ENCODE measurements around the gene CC2D1A. TPM values are rescaled to one million over a fixed set of nuclear protein-coding genes. Genes with fewer than 3 reads are reported as not detected.
"Not testable (repeated sequence)": the region's sequence is repeated elsewhere in the genome, so short reads cannot be mapped to it uniquely, and the experiment has no call there.

Gene CC2D1A
- polyA plus RNA-seq, 6 donors from 2014 or later, result 2.9 to 13.9 (median 4.3) TPM

DNA sequence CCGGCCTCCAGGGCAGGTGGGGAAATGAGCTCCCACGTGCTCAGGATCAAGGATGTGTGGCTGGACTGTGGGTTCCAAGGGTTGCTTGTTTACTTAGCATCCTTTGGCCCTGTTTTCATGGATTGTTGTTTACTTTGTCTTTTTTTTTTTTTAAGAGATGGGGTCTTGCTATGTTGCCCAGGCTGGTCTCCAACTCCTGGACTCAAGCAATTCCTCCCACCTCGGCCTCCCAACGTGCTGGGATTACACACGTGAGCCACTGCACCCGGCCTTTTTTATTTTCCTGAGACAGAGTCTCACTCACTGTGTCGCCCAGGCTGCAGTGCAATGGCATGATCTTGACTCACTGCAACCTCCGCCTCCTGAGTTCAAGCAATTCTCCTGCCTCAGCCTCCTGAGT lies 61.2 kb downstream of the CC2D1A start:
- not testable (repeated sequence) for H3K4me1 Mint-ChIP-seq; H3K36me3 Mint-ChIP-seq; H3K9me3 Mint-ChIP-seq; H3K27ac Mint-ChIP-seq; H3K27me3 Mint-ChIP-seq; DNase-seq; ATAC-seq (ENCODE audit: low read depth in 2 of 2); H3K4me3 Mint-ChIP-seq

DNA sequence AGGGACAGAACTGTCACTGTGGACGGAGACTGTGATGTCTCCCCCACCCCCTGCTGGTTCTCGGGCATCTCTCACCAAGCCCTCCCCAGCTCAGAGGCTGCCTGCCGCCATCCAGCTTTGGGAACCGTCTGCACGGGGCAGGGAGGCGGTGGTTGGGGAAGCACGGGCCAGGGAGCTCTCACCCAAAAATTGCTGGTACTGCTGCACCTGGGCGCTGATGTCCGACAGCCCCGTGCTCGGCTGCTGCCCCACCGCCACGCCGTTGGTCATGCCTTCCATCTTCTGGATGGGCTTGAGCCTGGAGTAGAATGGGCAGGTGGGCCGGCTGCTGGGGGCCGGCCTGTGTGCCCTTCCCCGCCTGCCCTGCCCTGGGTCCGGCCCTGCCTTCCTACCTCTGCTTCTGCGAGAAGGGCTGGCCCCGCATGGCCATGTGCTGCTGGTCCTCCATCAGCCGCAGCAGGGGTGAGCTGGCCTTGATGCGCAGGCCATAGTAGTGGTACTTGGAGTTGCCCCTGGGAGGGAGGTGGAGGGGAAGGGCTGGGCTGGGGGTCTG lies 62.5 kb downstream of the CC2D1A start:
- Mint-ChIP-seq H3K4me1 (no peaks in the 10 kb centered on the region), H3K4me3 (no peak overlapping the region), H3K9me3 (no peaks in the 10 kb centered on the region), H3K27me3 (no peaks in the 10 kb centered on the region), H3K27ac (no peak overlapping the region), H3K36me3 (peaks cover 0 to 5% of the 10 kb centered on the region in 2 donors)
- no peak for DNase-seq
- no peak for ATAC-seq (ENCODE audit: low read depth in 2 of 2)

DNA sequence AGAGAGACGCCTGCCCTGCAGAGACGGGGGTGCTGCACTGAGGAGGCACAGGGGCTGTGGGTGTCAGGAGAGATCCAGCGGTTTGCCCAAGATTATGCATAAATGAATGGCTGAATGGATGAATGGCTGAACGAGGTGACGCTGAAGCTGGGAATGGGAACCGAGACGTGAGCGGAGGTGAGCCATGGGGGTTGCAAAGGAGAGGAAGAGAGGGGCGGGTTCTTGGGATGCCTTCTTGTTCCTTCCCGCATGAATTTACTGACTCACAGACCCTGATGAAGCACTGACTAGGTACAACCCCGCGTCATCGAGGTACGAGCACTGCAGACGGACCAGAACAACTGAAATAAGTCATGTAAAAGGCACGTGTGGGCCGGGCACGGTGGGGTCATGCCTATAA lies 63.0 kb downstream of the CC2D1A start:
- Mint-ChIP-seq H3K27me3 (no peaks in the 10 kb centered on the region), H3K9me3 (no peaks in the 10 kb centered on the region), H3K27ac (peak overlapping the region in 1 of 6 donors; percentile 74), H3K36me3 (peaks cover 0 to 5% of the 10 kb centered on the region in 2 donors), H3K4me3 (no peak overlapping the region), H3K4me1 (peaks cover under 1 to 3% (median 2%) of the 10 kb centered on the region in 3 donors)
- DNase-seq, result no peak
- no peak for ATAC-seq (ENCODE audit: low read depth in 2 of 2)

DNA sequence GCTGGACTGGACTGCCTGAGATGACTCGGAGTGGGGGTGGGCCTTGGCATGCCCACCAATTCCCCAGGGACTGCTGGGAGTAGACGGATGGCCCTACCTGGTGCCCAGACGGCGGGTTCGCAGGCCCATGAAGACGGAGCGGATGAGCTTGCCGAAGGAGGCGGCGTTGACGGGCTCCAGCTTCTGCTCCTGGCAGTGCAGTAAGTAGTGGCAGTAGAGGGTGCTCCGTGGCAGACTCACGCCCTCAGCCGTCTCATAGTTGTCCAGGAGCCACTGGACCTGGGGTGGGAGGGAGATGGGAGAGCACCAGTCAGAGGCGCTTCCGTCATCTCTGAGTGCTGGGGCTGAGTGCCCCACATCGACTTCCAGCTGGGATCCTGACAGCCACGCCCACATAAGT lies 63.9 kb downstream of the CC2D1A start:
- DNase-seq (no peak), ATAC-seq (ENCODE audit: low read depth in 2 of 2) (no peak)
- no peak overlapping the region for H3K4me3 Mint-ChIP-seq
- H3K36me3 Mint-ChIP-seq, result peaks cover under 1 to 6% of the 10 kb centered on the region in 2 donors
- H3K4me1 Mint-ChIP-seq, result peaks cover 3 to 9% (median 8%) of the 10 kb centered on the region in 3 donors
- no peaks in the 10 kb centered on the region for H3K27me3 Mint-ChIP-seq
- H3K9me3 Mint-ChIP-seq, result no peaks in the 10 kb centered on the region
- no peak overlapping the region for H3K27ac Mint-ChIP-seq

DNA sequence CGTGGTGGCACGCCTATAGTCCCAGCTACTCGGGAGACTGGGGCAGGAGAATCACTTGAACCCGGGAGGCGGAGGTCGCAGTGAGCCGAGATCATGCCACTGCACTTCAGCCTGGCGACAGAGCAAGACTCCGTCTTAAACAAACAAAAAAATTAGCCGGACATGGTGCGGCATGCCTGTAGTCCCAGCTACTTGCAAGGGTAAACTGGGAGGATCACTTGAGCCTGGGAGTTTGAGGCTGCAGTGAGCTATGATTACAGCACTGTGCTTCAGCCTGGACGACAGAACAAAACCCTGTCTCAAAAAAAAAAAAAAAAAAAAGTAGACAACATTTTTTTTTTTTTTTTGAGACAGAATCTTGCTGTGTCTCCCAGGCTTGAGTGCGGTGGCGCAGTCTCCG lies 65.9 kb downstream of the CC2D1A start:
- not testable (repeated sequence) for H3K27me3 Mint-ChIP-seq; H3K9me3 Mint-ChIP-seq; H3K4me3 Mint-ChIP-seq; DNase-seq; ATAC-seq (ENCODE audit: low read depth in 2 of 2); H3K27ac Mint-ChIP-seq
- peaks cover 0 to 20% of the 10 kb centered on the region in 2 donors for H3K36me3 Mint-ChIP-seq
- H3K4me1 Mint-ChIP-seq, result peaks cover 11 to 19% (median 16%) of the 10 kb centered on the region in 3 donors

DNA sequence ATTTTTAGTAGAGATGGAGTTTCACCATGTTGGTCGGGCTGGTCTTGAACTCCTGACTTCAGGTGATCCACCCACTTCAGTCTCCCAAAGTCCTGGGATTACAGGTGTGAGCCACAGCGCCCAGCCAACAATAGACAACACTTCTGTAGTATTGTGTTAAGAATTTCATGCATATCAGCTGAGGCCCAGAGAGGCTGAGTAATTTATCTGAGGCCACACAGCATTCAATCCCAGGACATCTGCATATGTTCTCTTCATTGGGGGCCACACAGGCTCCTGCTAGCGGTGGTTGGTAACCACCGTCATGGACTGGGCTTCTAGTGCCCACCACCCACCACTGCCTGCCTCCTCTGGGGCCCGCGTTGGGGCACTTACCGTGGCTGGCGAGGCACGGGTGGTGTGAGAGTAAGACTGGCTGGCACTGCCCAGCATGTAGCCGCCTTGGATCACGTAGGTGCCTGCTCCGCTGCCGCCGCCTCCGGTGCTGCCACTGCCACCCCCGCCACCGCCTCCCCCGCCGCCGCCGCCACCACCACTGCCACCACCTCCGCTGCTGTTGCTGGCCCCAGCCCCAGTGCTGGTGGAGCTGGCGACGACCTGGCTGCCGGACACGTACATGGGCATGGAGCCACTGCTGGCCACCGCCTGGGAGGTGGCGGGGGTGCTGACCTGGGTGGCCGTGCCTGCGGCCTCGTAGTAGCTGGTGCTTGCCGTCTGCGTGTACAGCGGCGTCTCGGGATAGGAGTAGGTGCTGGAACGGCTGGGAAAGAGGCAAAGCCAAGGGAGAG lies 66.6 kb downstream of the CC2D1A start:
- Mint-ChIP-seq H3K9me3 (no peaks in the 10 kb centered on the region), H3K4me3 (no peak overlapping the region), H3K4me1 (peaks cover 11 to 19% (median 16%) of the 10 kb centered on the region in 3 donors), H3K27me3 (no peaks in the 10 kb centered on the region), H3K36me3 (peaks cover 0 to 20% of the 10 kb centered on the region in 2 donors), H3K27ac (no peak overlapping the region)
- DNase-seq, result no peak
- no peak for ATAC-seq (ENCODE audit: low read depth in 2 of 2)

DNA sequence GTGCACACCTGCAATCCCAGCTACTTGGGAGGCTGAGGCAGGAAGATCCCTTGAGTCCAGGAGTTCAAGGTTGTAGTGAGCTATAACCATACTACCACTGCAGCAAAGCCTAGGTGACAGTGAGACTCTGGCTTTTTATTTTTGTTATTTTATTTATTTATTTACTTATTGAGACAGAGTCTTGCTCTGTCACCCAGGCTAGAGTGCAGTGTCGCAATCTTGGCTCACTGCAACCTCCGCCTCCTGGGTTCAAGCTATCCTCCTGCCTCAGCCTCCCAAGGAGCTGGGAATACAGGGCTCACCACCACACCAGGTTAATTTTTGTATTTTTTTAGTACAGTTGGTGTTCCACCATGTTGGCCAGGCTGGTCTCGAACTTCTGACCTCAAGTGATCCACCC lies 67.5 kb downstream of the CC2D1A start:
- H3K4me3 Mint-ChIP-seq; DNase-seq; ATAC-seq (ENCODE audit: low read depth in 2 of 2); H3K9me3 Mint-ChIP-seq; H3K27me3 Mint-ChIP-seq; H3K27ac Mint-ChIP-seq: not testable (repeated sequence)
- H3K4me1 Mint-ChIP-seq, result peaks cover 11 to 27% (median 20%) of the 10 kb centered on the region in 3 donors
- H3K36me3 Mint-ChIP-seq, result peaks cover 0 to 20% of the 10 kb centered on the region in 2 donors

DNA sequence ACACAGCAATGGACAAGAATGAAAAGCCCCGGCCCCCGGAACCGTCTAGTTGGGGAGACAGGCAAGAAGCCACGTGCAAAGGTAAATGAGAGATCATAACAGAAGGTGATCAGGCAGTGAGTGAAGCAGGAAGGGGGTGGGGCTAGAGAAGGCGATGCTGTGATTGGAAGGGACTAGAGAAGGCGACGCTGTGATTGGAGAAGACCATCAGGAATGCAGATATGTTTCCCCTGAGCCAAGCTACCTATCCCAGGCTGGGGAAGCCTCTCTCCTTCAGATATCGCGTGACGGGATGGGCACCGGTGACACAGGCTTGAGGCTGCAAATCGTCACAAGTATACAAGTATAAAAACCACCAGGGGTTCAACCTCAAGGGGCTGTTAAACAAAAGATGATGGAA lies 68.1 kb downstream of the CC2D1A start:
- H3K36me3 Mint-ChIP-seq, result peaks cover 0 to 20% of the 10 kb centered on the region in 2 donors
- peaks cover 11 to 29% (median 20%) of the 10 kb centered on the region in 3 donors for H3K4me1 Mint-ChIP-seq
- no peaks in the 10 kb centered on the region for H3K27me3 Mint-ChIP-seq
- no peaks in the 10 kb centered on the region for H3K9me3 Mint-ChIP-seq
- ATAC-seq (ENCODE audit: low read depth in 2 of 2) (no peak), DNase-seq (no peak)
- H3K27ac Mint-ChIP-seq, result peak overlapping the region in 2 of 6 donors; percentile 1 to 22
- H3K4me3 Mint-ChIP-seq, result no peak overlapping the region

DNA sequence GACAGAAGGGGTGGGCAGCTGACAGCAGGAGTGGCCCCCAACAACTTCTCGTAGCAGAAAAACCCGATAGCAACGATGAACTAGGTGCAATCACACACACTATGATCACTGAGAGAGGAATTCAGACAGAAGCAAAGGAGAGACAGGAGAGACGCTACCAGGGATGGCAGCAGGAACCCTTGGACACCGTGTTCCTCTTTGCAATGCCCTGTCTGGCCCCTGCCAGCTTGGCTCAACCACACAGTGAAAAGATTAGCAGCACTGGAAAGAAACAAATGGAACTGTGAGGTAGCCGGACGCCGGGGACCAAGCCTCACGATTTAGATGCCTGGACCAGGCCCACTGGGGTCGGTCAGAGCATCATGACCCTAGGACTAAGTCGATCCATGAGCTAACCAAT lies 69.9 kb downstream of the CC2D1A start:
- H3K27me3 Mint-ChIP-seq, result peaks cover 0 to 5% (median 0%) of the 10 kb centered on the region in 3 donors
- peaks cover 21 to 38% (median 24%) of the 10 kb centered on the region in 3 donors for H3K4me1 Mint-ChIP-seq
- DNase-seq (no peak), ATAC-seq (ENCODE audit: low read depth in 2 of 2) (no peak)
- peak overlapping the region in 3 of 6 donors; percentile 26 to 54 (median 51) for H3K27ac Mint-ChIP-seq
- H3K4me3 Mint-ChIP-seq, result peak overlapping the region in 1 of 8 donors; percentile 72
- peaks cover 0 to 20% of the 10 kb centered on the region in 2 donors for H3K36me3 Mint-ChIP-seq
- H3K9me3 Mint-ChIP-seq, result no peaks in the 10 kb centered on the region

DNA sequence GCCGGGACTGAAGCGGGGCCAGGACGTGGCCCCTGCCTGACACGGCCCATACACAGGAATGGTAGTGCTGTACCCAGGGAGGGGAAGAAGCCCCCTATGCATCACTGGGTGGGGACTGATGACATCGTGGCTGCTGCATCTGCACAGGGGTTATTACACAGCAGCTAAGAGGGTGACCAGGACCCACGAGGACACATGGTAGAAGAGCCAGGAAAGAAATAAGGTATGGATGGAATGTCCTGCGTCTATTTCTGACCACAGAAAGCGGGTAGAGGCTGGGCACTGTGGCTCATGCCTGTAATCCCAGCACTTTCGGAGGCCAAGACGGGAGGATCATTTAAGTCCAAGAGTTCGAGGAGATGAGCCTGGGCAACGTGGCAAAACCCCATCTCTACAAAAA lies 70.4 kb downstream of the CC2D1A start:
- H3K27me3 Mint-ChIP-seq, result peaks cover 0 to 5% (median 0%) of the 10 kb centered on the region in 3 donors
- H3K9me3 Mint-ChIP-seq, result no peaks in the 10 kb centered on the region
- no peak for ATAC-seq (ENCODE audit: low read depth in 2 of 2)
- no peak for DNase-seq
- peak overlapping the region in 2 of 6 donors; percentile 47 to 72 for H3K27ac Mint-ChIP-seq
- peaks cover 25 to 38% (median 26%) of the 10 kb centered on the region in 3 donors for H3K4me1 Mint-ChIP-seq
- H3K36me3 Mint-ChIP-seq, result peaks cover 0 to 20% of the 10 kb centered on the region in 2 donors
- peak overlapping the region in 3 of 8 donors; percentile 30 to 76 (median 41) for H3K4me3 Mint-ChIP-seq

DNA sequence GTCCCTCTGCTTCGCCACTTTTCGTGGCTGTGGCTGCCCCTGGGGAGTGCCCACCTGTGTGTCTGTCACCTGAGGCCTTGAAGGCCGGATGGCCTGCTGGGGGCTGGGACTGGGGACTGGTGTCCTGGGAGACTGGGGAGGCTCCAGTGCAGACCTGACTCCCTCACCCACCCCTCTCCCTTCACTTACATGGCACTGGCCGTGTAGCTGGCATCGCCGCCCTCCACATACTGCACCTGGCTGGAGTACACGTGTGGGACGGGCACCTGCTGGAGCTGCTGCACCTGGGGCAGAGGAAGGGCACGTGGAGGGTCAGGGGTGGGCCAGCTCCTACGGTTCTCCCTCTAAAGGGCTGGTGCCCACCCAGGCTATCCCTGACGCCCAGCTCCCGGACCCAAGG lies 71.8 kb downstream of the CC2D1A start:
- no peaks in the 10 kb centered on the region for H3K9me3 Mint-ChIP-seq
- H3K27me3 Mint-ChIP-seq, result peaks cover 0 to 5% (median 0%) of the 10 kb centered on the region in 3 donors
- peak overlapping the region in 5 of 8 donors; percentile 12 to 82 (median 73) for H3K4me3 Mint-ChIP-seq
- H3K27ac Mint-ChIP-seq, result peak overlapping the region in 2 of 6 donors; percentile 41 to 77
- DNase-seq, result no peak
- peaks cover 29 to 44% (median 35%) of the 10 kb centered on the region in 3 donors for H3K4me1 Mint-ChIP-seq
- peaks cover 0 to 20% of the 10 kb centered on the region in 2 donors for H3K36me3 Mint-ChIP-seq
- ATAC-seq (ENCODE audit: low read depth in 2 of 2), result no peak

DNA sequence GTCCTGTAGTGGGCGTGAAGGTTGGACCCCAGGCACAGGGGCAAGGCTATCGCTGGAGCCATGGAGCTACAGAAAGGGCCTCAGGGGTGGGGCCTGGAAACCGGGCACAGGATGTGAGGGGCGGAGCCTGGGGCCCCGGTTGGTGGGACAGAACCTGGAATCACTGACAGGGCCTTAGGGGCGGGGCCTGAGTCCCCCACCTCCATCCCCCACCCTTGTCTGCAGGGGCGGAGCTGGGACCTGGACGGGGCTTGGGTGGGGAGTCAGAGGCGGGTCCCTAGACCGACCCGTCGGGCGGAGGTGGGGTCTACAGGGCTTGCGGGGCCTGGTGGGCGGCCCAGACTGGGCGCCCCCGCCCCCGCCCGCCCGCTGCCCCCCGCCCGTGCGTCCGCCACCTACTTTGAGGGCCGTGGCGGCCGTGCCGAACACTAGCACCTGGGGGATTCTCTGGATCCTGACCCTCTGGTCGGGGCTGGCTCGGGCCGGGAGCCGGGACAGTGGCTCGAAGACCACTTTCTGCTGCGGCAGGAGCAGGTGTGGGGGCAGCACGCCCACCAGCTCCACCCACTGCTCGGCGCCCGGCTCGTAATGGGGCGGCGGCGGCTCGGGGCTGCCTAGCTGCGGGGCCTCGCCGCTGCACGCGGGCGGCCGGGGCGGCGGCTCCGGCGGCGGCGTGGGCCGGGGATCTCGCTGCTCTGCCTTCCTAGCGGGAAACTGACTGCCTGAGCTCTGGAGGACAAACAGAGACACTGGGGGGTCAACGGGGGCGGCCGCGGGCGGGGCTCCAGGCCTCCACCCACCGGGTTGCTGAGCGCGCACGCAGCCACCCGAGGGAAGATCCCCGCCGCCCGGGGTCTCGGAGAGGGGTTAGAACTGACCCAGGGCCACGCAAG lies 72.6 kb downstream of the CC2D1A start:
- Mint-ChIP-seq H3K9me3 (no peaks in the 10 kb centered on the region), H3K4me3 (peak overlapping the region in 6 of 8 donors; percentile 57 to 82 (median 75)), H3K27ac (peak overlapping the region in 1 of 6 donors; percentile 77), H3K27me3 (peaks cover 0 to 5% (median 0%) of the 10 kb centered on the region in 3 donors), H3K36me3 (peaks cover 0 to 20% of the 10 kb centered on the region in 2 donors), H3K4me1 (peaks cover 29 to 47% (median 37%) of the 10 kb centered on the region in 3 donors)
- ATAC-seq (ENCODE audit: low read depth in 2 of 2) (peak; percentile 51 to 63), DNase-seq (no peak)

DNA sequence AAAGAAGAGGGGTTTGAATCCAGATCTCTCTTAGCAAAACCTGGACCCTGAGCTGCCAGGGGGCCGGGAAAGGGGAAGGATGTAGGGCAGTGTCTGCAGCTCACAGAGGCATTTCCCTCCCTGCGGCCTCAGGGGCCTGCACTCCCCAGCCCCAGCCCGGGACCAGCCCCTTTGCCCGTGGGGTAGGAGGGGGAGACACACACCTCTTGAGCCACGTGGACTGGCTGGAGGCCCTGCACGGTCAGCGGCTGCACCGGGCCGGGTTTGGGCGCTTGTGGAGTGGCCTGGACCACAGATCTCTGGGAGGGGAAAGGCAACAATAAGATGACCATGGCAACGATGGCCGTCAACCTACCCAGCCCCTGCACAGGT lies 73.2 kb downstream of the CC2D1A start:
- DNase-seq, result no peak
- Mint-ChIP-seq H3K36me3 (peaks cover 0 to 18% of the 10 kb centered on the region in 2 donors), H3K9me3 (no peaks in the 10 kb centered on the region), H3K4me3 (peak overlapping the region in 6 of 8 donors; percentile 42 to 81 (median 62)), H3K27ac (no peak overlapping the region), H3K27me3 (peaks cover 0 to 5% (median 0%) of the 10 kb centered on the region in 3 donors), H3K4me1 (peaks cover 25 to 44% (median 34%) of the 10 kb centered on the region in 3 donors)
- peak; percentile 38 to 52 for ATAC-seq (ENCODE audit: low read depth in 2 of 2)
